GM21367 (cell line): Measurements from ENCODE around the gene WIPF2.
A peak's percentile ranks its signal among the peaks of the same experiment; 100 is the strongest.

Experiments
- ATAC-seq: cut with Tn5 transposase; IDR thresholded peaks from one replicate; pipeline ENCODE4 v1.9.1; 2021; ENCODE audit not compliant: unreplicated experiment

WIPF2 gene

DNA sequence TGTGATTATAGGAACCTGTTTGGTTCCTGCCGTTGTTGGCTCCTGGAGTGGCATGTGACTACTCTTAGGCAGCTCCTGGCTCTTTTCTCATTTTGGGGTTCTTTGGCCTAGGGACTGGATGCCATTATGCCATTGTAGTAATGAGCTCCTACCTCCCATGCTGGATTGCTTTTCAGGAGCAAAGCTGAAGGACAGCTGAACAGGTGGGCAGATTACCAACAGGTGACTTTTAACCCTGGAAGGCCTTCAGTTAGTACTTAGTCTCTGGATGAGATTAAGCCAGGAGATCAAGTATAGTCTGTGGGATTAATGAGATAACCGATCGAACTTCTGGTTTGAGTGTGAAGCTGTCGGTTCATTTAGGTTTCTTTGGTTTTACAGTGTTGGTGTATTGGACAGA is 25.2 kb downstream of the WIPF2 start:
- ATAC-seq, result no peak

DNA sequence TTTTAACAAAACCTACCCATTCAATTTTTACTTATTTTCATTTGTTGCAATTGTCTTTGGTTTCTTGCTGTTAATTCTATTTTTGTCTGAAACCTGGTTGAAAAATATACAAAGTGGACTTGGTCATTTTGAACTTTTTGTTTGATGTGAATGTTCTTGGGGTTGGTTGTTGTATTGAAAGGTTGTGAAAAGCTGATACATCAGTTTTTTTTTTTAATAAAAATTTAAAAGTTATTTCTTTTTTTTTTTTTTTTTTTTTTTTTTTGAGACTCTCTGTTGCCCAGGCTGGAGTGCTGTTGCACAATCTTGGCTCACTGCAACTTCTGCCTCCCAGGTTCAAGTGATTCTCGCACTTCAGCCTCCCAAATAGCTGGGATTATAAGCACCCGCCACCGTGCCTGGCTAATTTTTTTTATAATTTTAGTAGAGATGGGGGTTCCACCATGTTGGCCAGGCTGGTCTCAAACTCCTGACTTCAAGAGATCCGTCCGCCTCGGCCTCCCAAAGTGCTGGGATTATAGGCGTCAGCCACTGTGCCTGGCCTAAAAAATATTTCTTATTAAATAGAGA is 28.9 kb downstream of the WIPF2 start:
- ATAC-seq, result no peak

DNA sequence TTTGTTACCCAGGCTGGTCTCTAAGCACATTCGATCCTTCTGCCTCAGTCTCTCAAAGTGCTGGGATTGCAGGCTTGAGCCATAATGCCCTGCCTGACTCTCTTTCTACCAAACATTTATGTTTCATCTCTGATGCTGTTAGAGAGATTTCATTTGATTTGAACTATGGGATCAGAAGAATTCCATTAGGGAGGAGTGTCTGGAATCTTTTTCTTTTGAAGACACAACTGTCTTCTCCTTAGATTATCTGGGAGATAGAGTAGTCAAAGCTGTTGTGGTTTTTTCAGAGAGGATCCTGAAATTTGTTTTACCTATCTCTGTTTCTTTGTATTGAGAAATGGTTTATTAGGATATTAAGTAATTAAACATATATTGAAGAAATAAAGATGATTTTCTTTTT is 29.4 kb downstream of the WIPF2 start:
- no peak for ATAC-seq

DNA sequence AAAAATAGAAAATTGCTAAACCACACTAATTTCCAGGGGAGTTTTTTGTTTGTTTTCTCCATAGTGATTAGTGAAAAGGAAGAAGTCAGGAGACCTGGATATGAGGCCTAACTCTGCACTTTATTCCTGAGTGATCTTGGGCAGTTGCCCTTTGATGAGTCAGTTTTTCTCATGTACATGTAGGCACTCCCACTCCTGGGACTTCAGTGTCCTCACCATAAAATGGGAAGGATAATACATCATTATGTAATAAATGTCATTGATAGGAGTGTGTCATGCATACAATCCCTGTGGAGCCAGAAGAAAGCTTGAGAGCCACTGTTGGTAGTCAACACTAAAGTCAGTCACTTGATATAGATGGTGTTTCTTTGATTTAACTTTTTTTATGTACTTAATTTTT is 32.5 kb downstream of the WIPF2 start:
- no peak for ATAC-seq

DNA sequence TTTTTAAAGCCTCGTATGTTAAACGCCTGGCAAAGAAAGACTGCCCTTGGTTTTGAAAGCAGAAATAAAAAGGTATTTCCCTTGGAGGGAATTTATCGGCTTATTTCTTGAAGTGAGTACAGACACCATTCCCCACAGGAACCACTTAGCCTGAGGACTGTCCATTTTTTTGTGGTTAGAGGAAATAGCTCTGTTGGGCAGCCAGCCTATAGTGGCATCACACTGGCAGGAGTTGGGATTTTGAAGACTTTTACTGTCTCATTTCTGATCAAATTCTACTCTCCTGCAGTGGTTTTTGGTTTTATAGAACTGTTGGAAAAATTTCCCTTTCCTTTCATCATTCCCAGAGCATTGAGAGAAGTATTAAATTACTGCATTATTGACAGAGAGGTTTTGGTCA is 34.5 kb downstream of the WIPF2 start:
- ATAC-seq, result no peak

DNA sequence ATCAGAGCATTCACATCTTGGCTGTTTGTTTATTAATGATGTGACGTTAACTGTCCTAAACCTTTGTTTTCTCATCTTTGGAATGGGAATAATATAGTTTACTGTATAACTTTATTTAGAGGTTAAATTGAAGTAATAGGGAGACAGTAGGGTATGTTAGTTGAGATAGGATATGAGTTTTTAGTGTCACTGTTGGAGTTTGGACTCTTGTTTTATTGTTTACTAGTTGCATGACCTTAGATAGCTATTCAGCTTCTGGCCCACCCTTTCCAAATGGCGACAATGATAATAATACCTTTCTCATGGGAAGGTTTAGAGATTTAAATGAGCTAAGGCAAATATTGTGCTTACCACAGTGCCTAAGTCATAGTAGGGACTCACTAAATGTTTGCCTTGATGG is 40.4 kb downstream of the WIPF2 start:
- ATAC-seq, result no peak

DNA sequence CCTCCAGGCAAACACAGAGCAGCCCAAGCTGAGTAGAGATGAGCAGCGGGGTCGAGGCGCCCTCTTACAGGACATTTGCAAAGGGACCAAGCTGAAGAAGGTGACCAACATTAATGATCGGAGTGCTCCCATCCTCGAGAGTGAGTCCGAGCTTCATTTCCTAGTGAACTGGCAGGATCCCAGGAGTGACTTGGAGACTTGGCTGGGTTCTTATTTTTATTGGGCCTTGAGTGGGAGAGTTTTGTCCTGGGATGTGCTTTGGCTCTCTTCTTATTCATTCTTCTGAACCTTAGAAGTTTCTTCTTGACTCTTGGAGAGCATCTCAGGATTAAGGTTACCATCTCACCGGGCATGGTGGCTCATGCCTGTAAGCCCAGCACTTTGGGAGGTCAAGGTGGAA is 41.4 kb downstream of the WIPF2 start:
- no peak for ATAC-seq

DNA sequence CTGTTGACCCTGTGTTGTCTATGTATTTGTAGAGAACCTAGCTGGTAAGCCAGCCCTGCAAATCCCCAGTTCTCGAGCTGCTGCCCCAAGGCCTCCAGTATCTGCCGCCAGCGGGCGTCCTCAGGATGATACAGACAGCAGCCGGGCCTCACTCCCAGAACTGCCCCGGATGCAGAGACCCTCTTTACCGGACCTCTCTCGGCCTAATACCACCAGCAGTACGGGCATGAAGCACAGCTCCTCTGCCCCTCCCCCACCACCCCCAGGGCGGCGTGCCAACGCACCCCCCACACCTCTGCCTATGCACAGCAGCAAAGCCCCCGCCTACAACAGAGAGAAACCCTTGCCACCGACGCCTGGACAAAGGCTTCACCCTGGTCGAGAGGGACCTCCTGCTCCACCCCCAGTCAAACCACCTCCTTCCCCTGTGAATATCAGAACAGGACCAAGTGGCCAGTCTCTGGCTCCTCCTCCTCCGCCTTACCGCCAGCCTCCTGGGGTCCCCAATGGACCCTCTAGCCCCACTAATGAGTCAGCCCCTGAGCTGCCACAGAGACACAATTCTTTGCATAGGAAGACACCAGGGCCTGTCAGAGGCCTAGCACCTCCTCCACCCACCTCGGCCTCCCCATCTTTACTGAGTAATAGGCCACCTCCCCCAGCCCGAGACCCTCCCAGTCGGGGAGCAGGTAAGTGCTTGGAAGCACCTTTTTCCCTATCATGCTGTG is 45.5 kb downstream of the WIPF2 start:
- ATAC-seq, result no peak

DNA sequence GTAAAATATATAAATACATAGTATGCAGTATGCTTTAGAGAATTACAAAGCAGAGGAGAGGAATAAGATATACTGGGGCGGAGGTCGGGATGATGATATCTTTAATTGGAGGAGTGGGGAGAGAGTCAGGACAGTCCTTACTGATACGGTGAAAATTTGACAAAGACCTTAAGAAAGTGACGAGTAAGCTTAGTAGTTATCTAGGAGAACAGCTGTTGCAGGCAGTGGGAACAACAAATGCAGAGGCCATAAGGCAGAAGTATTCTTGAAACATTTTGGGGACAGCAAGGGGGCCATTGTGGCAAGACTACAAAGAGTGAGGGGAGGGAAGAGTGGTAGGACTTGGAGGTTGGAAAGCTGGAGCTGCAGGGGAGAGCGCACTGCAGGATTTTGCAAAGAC is 46.2 kb downstream of the WIPF2 start:
- no peak for ATAC-seq

DNA sequence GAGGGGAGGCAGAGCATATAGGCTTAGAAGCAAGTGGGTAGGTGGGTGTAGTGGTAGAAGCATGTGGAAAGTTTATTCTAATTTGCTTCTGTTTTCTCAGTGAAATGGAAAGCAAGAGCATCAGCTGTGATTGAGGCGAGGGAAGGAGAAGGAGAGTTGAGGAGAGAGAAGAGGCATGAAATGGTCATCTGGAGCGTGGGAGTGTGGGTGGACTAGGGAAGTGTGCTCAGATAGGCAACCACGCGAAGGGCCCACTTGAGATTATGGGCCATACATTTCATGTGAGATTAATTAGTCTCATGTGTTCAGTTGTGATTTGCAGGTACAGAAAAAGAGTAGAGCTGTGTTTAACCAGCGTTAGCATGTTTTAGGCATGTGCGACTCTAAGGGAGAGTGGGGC is 47.8 kb downstream of the WIPF2 start:
- ATAC-seq, result no peak

DNA sequence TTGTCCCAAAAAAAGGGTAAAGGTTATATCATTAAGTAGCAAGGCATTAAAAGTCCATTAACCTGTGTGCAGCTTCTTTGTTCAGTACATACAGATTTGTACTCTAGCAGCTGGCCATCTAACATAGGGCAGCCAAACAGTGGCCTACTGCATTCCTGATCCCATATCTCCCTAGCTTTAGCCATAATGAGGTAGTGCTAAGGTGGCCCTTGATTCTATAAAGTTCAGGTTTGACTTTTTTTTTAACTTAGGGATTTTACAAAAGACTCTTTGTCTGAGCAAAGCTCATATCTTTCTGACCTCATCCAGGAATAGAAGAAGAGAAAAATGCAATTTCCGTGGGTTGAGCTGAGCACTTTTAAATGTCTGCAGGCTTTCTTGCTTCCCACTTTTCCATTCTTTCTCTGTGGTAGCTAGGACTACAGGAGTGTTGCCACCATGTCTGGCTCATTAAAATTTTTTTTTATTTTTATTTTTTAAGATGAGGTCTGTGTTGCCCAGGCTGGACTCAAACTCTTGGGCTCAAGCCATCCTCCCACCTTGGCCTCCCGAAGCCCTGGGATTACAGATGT is 49.1 kb downstream of the WIPF2 start:
- ATAC-seq, result no peak

DNA sequence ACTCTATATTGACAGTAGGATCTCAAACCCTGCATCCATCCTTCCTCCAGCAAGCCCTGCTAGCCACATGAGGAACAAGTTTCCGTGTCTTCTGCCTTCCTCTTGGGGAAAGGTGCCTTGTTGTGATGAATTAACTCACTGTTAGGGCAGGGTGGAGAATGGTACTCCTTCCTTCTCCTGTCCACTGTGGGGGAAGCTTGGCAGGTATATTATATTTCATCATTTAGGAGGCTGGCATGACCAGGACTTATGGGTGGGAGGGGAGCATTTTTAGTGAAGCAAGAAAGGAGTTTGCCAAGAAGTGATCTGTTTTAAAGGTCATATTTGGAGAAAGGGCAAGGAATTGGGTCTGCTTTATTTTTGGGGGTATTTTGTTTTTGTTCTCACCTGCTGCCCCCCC is 59.3 kb downstream of the WIPF2 start:
- ATAC-seq, result no peak

DNA sequence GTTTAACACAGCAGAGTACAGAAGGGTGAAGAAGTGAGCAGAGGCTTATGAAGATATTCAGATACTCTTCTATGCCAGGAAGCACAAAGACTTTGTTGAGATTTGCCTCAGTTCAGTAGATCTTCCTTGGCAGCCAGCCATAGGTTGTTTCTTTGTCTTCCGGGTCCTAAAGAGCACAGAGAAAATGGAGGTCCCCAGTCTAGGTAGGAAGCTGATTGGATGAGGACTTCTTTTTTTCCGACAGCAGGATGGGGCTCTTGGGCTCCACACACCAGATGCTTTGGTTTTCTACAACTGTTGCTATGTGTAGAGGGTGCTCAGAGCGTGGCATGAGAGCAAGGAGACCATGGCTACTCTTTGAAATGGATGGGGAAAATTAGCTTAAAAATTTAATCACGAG is 60.3 kb downstream of the WIPF2 start:
- ATAC-seq, result no peak

DNA sequence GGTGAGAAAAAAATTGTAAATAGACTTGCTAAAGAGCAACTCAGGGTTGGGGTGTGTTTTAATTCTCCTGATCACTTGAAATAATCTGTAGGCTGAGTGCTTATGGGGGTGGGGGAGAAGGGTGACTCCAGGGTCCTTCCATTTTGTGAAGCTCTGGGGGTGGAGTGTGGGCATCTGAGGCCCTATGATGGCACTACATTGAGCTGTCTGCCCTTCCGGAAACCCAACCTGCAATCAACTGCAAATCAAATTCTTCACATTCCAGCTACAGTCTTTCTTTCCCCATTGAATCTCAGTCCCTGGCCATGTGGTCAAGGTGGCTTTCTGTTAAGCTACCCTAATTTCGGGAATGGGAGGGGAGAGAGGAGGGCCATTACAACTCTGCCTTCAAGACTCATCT is 62.6 kb downstream of the WIPF2 start:
- no peak for ATAC-seq

DNA sequence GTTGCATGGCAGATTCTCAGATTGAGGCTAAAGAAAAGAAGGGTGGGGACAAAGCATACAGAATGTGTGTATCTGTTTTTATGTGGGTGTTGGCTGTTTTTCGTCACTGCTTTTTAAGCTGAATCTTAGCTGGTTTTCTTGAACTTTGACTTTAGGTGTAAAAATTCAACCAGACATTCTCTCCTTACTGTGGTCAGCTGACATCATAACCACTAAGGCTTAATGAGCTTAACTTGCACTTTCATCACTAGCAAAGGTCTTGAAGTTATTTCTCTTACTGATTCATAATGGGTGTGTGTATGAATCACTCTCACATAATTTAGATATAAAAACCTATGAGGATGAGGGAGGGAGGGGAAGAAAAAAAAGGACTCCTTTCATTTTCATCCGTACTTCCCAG is 64.6 kb downstream of the WIPF2 start:
- no peak for ATAC-seq

DNA sequence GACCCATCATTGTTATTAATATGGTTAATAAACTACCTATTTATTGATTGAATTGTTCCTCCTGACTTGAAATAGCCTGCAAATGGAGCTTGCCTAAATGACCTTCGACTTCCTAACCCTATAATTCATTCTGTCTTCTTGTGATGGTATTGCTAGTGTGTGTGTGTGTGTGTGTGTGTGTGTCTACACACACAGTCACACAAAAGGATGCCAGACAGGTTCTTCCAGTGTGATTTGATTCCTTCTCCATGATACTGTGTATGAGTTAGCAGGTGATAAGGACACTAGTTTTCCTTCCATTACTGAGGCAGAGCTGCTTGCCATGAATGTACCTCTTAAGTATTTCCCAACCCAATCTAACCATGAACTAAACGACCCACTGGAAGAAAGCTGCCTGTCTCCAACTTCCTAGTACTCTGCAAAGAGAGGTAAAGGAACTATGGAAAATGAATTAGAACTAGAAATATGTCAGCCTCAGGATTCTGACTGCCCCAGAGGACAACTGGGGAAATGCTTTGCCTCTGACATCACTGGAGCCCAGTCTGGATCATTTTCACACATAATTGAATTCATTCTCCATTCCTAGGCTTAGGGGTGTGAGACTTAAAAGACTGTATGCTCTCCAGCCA is 65.1 kb downstream of the WIPF2 start:
- no peak for ATAC-seq

DNA sequence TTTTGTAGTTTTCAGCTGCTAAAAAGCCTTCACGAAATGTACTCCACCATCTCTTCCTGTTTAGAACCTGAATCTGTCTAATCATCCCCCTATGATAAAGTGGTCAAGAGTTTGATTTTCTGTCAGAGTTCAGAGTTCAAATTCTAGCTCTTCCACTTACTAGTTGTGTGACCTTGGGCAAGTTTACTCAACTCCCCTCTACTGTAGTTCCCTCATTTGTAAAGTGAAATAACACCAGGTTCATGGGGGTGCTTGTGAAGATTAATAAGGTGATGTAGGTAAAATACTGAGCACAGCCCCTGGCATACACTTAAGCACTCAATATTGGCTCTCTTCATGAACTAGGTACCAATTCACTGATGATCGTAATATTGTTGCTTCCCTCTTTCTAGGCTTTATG is 67.4 kb downstream of the WIPF2 start:
- ATAC-seq, result no peak

DNA sequence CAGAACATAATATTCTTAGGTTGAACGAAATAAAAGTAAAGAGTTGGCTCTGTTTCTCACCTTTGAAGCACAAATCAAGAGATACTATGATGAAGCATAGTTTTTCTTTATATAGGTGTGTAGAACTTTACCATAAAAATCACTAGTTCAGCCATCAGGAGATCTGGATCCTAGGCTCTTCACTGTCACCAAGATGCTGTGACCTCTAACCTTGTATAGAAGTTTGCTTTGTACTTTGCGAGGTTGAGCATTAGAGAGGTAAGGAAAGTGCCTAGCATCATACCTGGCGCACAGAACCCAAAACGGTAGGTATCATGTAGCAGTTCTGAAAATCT is 68.0 kb downstream of the WIPF2 start:
- ATAC-seq, result peak; percentile 12

DNA sequence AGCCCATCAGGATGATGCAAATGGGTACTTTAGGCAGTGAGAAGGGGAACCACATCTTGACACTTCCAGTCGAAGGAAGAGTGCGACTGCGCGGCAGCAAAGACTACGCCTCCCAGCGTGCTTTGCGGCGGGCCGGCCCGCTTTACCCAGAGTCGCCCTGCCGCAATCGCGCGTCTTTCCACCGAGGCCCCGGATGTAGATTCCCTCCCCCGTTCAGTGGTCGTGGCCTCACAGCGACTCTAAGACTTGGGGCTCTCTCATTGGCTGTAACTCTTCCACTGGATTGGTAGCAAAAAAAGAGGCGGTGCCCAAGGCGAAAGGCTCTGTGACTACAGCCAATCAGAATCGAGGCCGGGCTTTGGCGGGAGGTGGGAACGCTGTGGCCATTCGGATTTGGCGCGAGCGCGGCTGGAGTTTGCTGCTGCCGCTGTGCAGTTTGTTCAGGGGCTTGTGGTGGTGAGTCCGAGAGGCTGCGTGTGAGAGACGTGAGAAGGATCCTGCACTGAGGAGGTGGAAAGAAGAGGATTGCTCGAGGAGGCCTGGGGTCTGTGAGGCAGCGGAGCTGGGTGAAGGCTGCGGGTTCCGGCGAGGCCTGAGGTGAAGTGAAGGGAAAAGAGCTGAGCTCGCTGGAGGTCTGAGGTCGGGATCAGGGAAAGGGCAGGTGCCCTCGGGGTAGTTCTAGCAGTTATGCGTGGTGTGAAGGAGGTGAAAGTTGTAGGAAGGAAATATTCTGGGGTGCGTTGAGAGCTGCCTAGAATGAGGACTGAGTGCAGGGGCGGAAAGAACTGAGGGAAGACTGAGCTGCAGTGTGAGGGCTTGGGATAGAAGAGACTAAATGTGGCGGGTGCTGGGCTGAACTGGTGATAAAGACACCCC is 68.6 kb downstream of the WIPF2 start, which contains the start of gene CDC6:
CDC6 (plus strand) TSS at position 386 of the 876 bp plus-strand sequence. CDS start 1,542 bp downstream, outside the sequence.
- peak; percentile 84 for ATAC-seq

DNA sequence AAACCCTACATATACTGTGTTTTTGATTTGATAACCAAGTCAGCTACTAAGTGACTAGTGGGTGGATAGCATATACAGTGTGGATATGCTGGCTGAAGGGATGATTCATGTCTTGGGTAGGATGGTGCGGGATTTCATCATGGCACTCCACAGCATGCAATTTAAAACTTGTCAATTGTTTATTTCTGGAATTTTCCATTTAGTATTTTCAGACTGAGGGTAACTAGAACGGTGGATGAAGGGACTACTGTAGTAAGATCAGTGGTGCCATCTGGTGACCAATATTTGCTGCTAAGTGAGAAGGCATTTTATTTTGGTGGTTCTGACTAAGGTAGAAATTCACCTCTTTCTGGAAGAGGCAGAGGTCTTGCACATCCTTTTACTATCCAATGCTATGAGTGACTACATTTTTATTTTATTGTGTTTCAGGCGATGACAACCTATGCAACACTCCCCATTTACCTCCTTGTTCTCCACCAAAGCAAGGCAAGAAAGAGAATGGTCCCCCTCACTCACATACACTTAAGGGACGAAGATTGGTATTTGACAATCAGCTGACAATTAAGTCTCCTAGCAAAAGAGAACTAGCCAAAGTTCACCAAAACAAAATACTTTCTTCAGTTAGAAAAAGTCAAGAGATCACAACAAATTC is 71.7 kb downstream of the WIPF2 start:
- ATAC-seq, result no peak

DNA sequence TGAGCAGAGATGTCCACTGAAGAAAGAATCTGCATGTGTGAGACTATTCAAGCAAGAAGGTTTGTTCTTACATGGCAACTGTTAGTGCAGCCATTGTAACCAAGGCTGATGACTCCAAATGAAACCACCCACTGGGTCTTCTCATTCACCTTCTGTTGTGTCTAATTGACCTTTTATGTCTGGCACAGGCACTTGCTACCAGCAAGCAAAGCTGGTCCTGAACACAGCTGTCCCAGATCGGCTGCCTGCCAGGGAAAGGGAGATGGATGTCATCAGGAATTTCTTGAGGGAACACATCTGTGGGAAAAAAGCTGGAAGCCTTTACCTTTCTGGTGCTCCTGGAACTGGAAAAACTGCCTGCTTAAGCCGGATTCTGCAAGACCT is 72.2 kb downstream of the WIPF2 start:
- no peak for ATAC-seq
